Mesendoderm (in vitro differentiated cells): ENCODE data around the gene ADCK1.
A peak's percentile ranks its signal among the peaks of the same experiment; 100 is the strongest.

Experiments
- DNase-seq: peaks from one replicate; pipeline ENCODE4 v3.0.0; 2013
- H2AK5ac ChIP-seq: 2 replicates; pipeline ENCODE4 v1.6.1; 2013; ENCODE audit warnings: low read length, inconsistent platforms
- H2BK120ac ChIP-seq: 2 replicates; pipeline ENCODE4 v1.6.1; 2013; ENCODE audit warnings: low read depth, mild to moderate bottlenecking, low read length, moderate library complexity, mixed read lengths
- H2BK15ac ChIP-seq: replicated peaks from 2 replicates; pipeline ENCODE4 v1.6.1; 2013; ENCODE audit warnings: low read depth, mild to moderate bottlenecking, moderate library complexity
- H2BK5ac ChIP-seq: 2 replicates; pipeline ENCODE4 v1.6.1; 2013; ENCODE audit warnings: low read length, inconsistent platforms
- H3K18ac ChIP-seq: 2 replicates; pipeline ENCODE4 v1.6.1; 2013; ENCODE audit warnings: mild to moderate bottlenecking, low read length, mixed read lengths
- H3K23ac ChIP-seq: one replicate; pipeline ENCODE4 v1.6.1; 2013; ENCODE audit warnings: low read length
- H3K27ac ChIP-seq: 2 replicates; pipeline ENCODE4 v1.5.1; 2013; ENCODE audit warnings: low read depth, mild to moderate bottlenecking, inconsistent platforms, low read length, moderate library complexity
- H3K27me3 ChIP-seq: 2 replicates; pipeline ENCODE4 v1.6.1; 2013; ENCODE audit warnings: low read length, control low read depth, mild to moderate bottlenecking, inconsistent platforms; ENCODE audit not compliant: insufficient read depth, poor library complexity
- H3K36me3 ChIP-seq: 2 replicates; pipeline ENCODE4 v1.6.1; 2013; ENCODE audit warnings: low read length, inconsistent platforms; ENCODE audit not compliant: control insufficient read depth, insufficient read depth
- H3K4ac ChIP-seq: one replicate; pipeline ENCODE4 v1.6.1; 2013; ENCODE audit warnings: low read depth, mild to moderate bottlenecking, low read length, moderate library complexity
- H3K4me1 ChIP-seq: 2 replicates; pipeline ENCODE4 v1.6.1; 2013; ENCODE audit warnings: low read depth, low read length, inconsistent platforms; ENCODE audit not compliant: control insufficient read depth
- H3K4me2 ChIP-seq: 2 replicates; pipeline ENCODE4 v1.6.1; 2013; ENCODE audit warnings: low read length
- H3K4me3 ChIP-seq: 2 replicates; pipeline ENCODE4 v1.5.1; 2013; ENCODE audit warnings: mild to moderate bottlenecking, low read length
- H3K56ac ChIP-seq: one replicate; pipeline ENCODE4 v1.6.1; 2013; ENCODE audit warnings: low read length
- H3K79me1 ChIP-seq: 2 replicates; pipeline ENCODE4 v1.6.1; 2013; ENCODE audit warnings: low read length, inconsistent platforms
- H3K79me2 ChIP-seq: 2 replicates; pipeline ENCODE4 v1.6.1; 2013; ENCODE audit warnings: mild to moderate bottlenecking, low read length; ENCODE audit not compliant: control insufficient read depth, insufficient read depth
- H3K9ac ChIP-seq: 2 replicates; pipeline ENCODE4 v1.6.1; 2013; ENCODE audit warnings: low read length, inconsistent platforms
- H4K5ac ChIP-seq: one replicate; pipeline ENCODE4 v1.6.1; 2013; ENCODE audit warnings: low read length
- H4K8ac ChIP-seq: one replicate; pipeline ENCODE4 v1.6.1; 2013; ENCODE audit warnings: low read depth, mild to moderate bottlenecking, control low read depth, low read length, moderate library complexity
- WGBS: extraction: QIAGEN DNeasy Blood & Tissue Kit; methylation state at CpG from one replicate; pipeline ENCODE4 v1.1.7; 2013; ENCODE audit warnings: low lambda C conversion rate, missing lambda C conversion rate; ENCODE audit not compliant: insufficient coverage; ENCODE audit errors: extremely low coverage; 5-methylcytosine and 5-hydroxymethylcytosine counted together

Gene ADCK1

DNA sequence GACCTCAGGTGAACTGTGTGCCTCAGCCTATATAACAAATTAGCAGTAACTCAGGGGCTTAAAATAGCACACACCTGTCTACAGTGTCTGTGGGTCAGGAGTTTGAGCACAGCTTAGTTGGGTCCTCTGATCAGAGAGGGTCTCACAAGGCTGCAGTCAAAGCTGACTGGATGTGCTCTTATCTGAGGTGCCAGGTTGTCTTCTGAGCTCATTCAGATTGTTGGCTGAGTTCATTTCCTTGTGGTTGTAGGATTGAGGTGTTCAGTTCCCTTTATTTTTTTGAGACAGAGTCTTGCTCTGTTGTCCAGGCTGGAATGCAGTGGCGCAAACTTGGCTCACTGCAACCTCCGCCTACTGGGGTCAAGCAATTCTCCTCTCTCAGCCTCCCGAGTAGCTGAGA, 164.7 kb downstream of the ADCK1 start:
- Histone ChIP-seq H3K27me3 (peaks cover 2% of the 10 kb centered on the region), H3K27ac (no peak overlapping the region), H3K4me3 (no peak overlapping the region), H3K9ac (no peak overlapping the region), H2BK5ac (no peak overlapping the region), H3K4ac (no peak overlapping the region), H3K18ac (no peak overlapping the region), H3K36me3 (no peaks in the 10 kb centered on the region), H3K4me1 (no peaks in the 10 kb centered on the region), H3K23ac (no peak overlapping the region), H2BK120ac (no peak overlapping the region), H3K79me2 (no peaks in the 10 kb centered on the region), H2AK5ac (no peak overlapping the region), H2BK15ac (no peak overlapping the region), H3K4me2 (no peak overlapping the region), H3K56ac (no peak overlapping the region), H4K5ac (no peak overlapping the region), H3K79me1 (no peaks in the 10 kb centered on the region), H4K8ac (no peak overlapping the region)
- WGBS = no CpG with 5 or more reads among the region's 3 CpGs
- DNase-seq = no peak

DNA sequence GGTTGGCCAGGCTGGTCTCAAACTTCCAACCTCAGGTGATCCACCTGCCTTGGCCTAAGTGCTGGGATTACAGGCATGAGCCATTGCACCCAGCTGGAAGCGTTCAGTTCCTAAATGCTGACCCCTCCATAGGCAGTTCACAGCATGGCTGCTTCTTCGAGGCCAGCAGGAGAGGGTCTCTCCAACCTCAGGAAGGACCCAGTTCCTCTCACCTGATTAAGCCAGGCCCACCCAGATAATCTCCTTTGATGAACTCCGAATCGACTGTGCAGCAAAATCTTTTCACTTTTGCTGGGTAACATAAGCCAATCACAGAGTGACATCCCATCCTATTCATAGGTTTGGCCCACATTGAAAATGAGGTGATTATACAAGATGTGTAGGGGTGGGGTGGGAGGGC, 165.1 kb downstream of the ADCK1 start:
- H3K36me3 ChIP-seq = no peaks in the 10 kb centered on the region
- no peak overlapping the region for H3K4ac ChIP-seq
- DNase-seq = no peak
- no peak overlapping the region for H2AK5ac ChIP-seq
- no peak overlapping the region for H3K23ac ChIP-seq
- H3K79me1 ChIP-seq = no peaks in the 10 kb centered on the region
- H3K27ac ChIP-seq = no peak overlapping the region
- H4K5ac ChIP-seq = no peak overlapping the region
- whole genome bisulfite sequencing = no CpG with 5 or more reads among the region's 4 CpGs
- no peak overlapping the region for H2BK5ac ChIP-seq
- H3K79me2 ChIP-seq = no peaks in the 10 kb centered on the region
- no peak overlapping the region for H2BK15ac ChIP-seq
- H3K4me3 ChIP-seq = no peak overlapping the region
- no peak overlapping the region for H3K18ac ChIP-seq
- H3K4me2 ChIP-seq = no peak overlapping the region
- H3K9ac ChIP-seq = no peak overlapping the region
- no peak overlapping the region for H4K8ac ChIP-seq
- no peak overlapping the region for H2BK120ac ChIP-seq
- H3K4me1 ChIP-seq = no peaks in the 10 kb centered on the region
- no peak overlapping the region for H3K56ac ChIP-seq
- peaks cover 2% of the 10 kb centered on the region for H3K27me3 ChIP-seq

DNA sequence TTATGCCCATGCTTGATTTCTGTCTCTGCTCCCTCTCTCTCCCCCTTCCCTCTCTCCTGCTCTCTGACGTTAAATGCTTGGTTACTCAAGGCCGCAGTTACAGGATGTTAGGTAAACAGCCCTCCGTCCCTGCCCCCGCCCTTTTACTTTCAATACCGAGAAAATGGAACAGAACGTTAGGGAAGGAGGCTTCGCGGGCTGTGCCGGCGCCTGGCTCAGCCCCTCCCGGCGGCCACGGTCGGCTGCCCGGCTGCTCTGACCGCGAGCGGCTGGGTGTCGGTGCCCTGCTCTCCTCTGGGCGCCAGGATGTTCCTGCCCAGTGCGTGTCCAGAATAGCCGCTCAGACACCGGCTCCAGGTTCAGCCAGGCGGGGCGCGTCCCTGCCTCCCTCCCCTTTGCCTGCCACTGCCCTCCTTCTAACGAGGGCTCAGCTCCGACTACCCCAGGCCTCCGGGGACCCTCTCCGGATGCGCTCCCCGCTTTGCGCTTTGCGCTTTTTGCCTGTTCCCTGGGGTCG, 166.1 kb downstream of the ADCK1 start:
- Histone ChIP-seq H3K18ac (no peak overlapping the region), H3K4me3 (peak overlapping the region; percentile 8), H4K8ac (no peak overlapping the region), H3K79me1 (no peaks in the 10 kb centered on the region), H2BK120ac (no peak overlapping the region), H3K79me2 (no peaks in the 10 kb centered on the region), H3K4me1 (no peaks in the 10 kb centered on the region), H3K4ac (no peak overlapping the region), H3K27me3 (peaks cover 2% of the 10 kb centered on the region), H2BK5ac (no peak overlapping the region), H3K9ac (peak overlapping the region; percentile 53), H3K4me2 (peak overlapping the region; percentile 11), H3K36me3 (no peaks in the 10 kb centered on the region), H2AK5ac (no peak overlapping the region), H3K56ac (peak overlapping the region; percentile 56), H2BK15ac (no peak overlapping the region), H4K5ac (no peak overlapping the region), H3K23ac (no peak overlapping the region), H3K27ac (no peak overlapping the region)
- peak; percentile 66 for DNase-seq
- WGBS = no CpG with 5 or more reads among the region's 35 CpGs

DNA sequence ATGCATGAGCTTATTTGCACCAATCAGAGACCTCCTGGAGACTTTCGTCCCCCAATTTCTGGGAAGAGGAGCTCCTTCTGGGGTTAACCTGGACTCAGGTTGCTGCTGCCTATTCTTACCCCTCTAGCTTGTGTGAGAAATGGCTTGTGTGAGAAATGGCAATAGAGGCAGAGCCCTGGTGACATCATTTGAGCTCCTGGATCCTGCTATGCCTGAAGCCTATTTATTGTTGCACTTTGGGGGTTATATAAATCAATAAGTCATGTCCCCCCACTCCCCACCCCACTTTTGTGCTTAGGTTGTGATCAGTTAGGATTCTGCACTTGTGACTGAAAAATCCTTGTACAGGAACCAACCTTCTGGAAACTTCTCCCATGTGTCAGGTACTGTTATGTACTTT, 167.2 kb downstream of the ADCK1 start:
- no peaks in the 10 kb centered on the region for H3K36me3 ChIP-seq
- H3K27me3 ChIP-seq = peaks cover 2% of the 10 kb centered on the region
- H3K4ac ChIP-seq = no peak overlapping the region
- WGBS = no CpG with 5 or more reads among the region's 1 CpG
- no peak overlapping the region for H2BK5ac ChIP-seq
- H3K27ac ChIP-seq = no peak overlapping the region
- no peak overlapping the region for H4K8ac ChIP-seq
- H2BK15ac ChIP-seq = no peak overlapping the region
- no peaks in the 10 kb centered on the region for H3K4me1 ChIP-seq
- no peak overlapping the region for H3K18ac ChIP-seq
- H2AK5ac ChIP-seq = no peak overlapping the region
- no peaks in the 10 kb centered on the region for H3K79me2 ChIP-seq
- H3K79me1 ChIP-seq = no peaks in the 10 kb centered on the region
- DNase-seq = no peak
- no peak overlapping the region for H2BK120ac ChIP-seq
- no peak overlapping the region for H3K9ac ChIP-seq
- no peak overlapping the region for H3K4me2 ChIP-seq
- no peak overlapping the region for H3K56ac ChIP-seq
- H3K4me3 ChIP-seq = no peak overlapping the region
- H3K23ac ChIP-seq = no peak overlapping the region
- H4K5ac ChIP-seq = no peak overlapping the region

DNA sequence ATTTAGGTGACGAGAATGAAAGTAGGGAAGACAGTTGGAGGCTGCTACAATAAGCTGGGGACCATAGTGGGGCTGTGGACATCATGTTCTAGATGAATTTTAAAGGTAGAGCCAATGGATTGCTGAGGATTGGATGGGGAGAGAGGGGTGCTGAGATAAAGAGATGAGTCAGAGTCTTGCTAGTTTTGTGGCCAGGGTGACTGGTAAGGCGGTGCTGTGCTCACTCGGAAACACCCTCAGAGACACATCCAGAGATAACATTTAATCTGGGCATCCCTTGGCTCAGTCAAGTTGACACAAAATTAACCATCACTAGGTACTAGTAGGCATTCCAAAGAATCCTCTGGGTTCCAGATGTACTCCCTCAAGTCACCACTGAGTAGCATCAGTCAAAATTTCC, 170.7 kb downstream of the ADCK1 start:
- DNase-seq = no peak
- Histone ChIP-seq H2BK5ac (no peak overlapping the region), H3K79me1 (no peaks in the 10 kb centered on the region), H4K5ac (no peak overlapping the region), H3K79me2 (no peaks in the 10 kb centered on the region), H3K23ac (no peak overlapping the region), H3K4ac (no peak overlapping the region), H3K4me3 (no peak overlapping the region), H4K8ac (no peak overlapping the region), H3K4me1 (no peaks in the 10 kb centered on the region), H3K18ac (no peak overlapping the region), H3K9ac (no peak overlapping the region), H2AK5ac (no peak overlapping the region), H3K27ac (no peak overlapping the region), H2BK15ac (no peak overlapping the region), H2BK120ac (no peak overlapping the region), H3K27me3 (peaks cover under 1% of the 10 kb centered on the region), H3K36me3 (no peaks in the 10 kb centered on the region), H3K56ac (no peak overlapping the region), H3K4me2 (no peak overlapping the region)
- no CpG with 5 or more reads among the region's 3 CpGs for WGBS

DNA sequence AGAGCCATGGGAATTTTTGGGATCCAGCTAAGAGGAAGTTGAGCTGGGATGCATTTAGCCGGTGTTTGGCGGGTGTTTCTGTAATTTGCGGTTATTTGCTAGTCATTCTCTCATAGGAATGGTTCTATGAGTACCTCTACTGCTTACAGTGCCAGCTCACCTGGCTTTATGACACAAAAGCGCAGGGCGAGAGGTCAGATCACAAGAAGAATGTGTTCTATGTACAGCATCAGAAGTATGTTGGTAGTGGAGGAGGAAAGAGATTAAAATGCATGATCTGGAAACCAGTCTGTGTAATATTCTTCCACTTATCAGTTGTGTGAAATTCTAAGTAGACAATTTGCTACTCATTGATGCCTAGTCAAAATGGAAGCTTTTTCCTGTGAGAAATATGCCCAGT, 173.3 kb downstream of the ADCK1 start:
- H2BK120ac ChIP-seq = no peak overlapping the region
- H3K79me1 ChIP-seq = no peaks in the 10 kb centered on the region
- WGBS = no CpG with 5 or more reads among the region's 5 CpGs

More for the DNA sequence above, 173.3 kb downstream of the ADCK1 start:
- Histone ChIP-seq H3K18ac (no peak overlapping the region), H3K9ac (no peak overlapping the region), H3K79me2 (no peaks in the 10 kb centered on the region), H3K4me1 (no peaks in the 10 kb centered on the region), H3K23ac (no peak overlapping the region), H2BK15ac (no peak overlapping the region), H4K5ac (no peak overlapping the region), H2BK5ac (no peak overlapping the region), H3K36me3 (no peaks in the 10 kb centered on the region), H3K4ac (no peak overlapping the region), H4K8ac (no peak overlapping the region), H3K4me2 (no peak overlapping the region), H3K27me3 (no peaks in the 10 kb centered on the region), H2AK5ac (no peak overlapping the region), H3K27ac (no peak overlapping the region), H3K56ac (no peak overlapping the region), H3K4me3 (no peak overlapping the region)
- no peak for DNase-seq
